K562 (cell line): ENCODE measurements around the gene COBLL1. TPM values are rescaled to one million over a fixed set of nuclear protein-coding genes. Genes with fewer than 3 reads are reported as not detected.

Experiments used
- ATAC-seq: fragments of 200-7000 bp; cut with Tn5 transposase; 3 replicates; pipeline ENCODE4 v1.9.1; 2020; ENCODE audit warnings: moderate library complexity
- BruUV-seq: library from RNA; stranded (reverse); fragments of 400-500 nt; replicated peaks from 2 replicates; lab custom pipeline; 2021; lab: Mats Ljungman, UMichigan
- CTCF ChIA-PET: fragments of 300-600 bp; formaldehyde crosslinking; extraction: SDS; loops from one replicate; lab custom pipeline; 2021; ENCODE audit warnings: low intra/inter-chr PET ratio; lab: Yijun Ruan, JAX
- POLR2A ChIA-PET: fragments of 300-600, 350-650 bp; sonication (Branson Sonifier 250); formaldehyde crosslinking; extraction: SDS; loops from one replicate; lab custom pipeline; 2021; ENCODE audit warnings: antibody characterized with exemption, inconsistent platforms; lab: Yijun Ruan, JAX
- DNase-seq, 4 experiments: peaks; one replicate each; pipeline versions ENCODE4 v3.0.0 to v3.0.0-alpha.2; 2011 to 2018; ENCODE audit warnings: low spot score in 3 of 4, mixed read lengths in 3 of 4; ENCODE audit errors: extremely low read depth in 1 of 4
- FAIRE-seq: peaks from 2 replicates; lab custom pipeline; 2011; peaks lifted over from hg19 to GRCh38; lab: Jason Lieb, UNC
- H2AFZ ChIP-seq: 2 replicates; pipeline ENCODE4 v1.6.0; 2011; ENCODE audit warnings: low read depth, low read length, control low read depth, inconsistent platforms
- H3K27ac ChIP-seq: fragments of 200-600 bp; 3 replicates; pipeline ENCODE4 v1.8.0; 2011; ENCODE audit warnings: low read depth, mild to moderate bottlenecking, control low read depth, inconsistent platforms, low read length, moderate library complexity, mixed read lengths; ENCODE audit errors: extremely low read depth
- H3K27me3 ChIP-seq, 2 experiments: fragments of 300-600 bp in 1 of 2; 2 replicates in 1 of 2; 3 replicates in 1 of 2; pipeline versions ENCODE4 v1.6.0 to v1.8.0; 2011; ENCODE audit warnings: inconsistent platforms in 2 of 2, low read length in 2 of 2, mild to moderate bottlenecking in 1 of 2, mixed read lengths in 1 of 2, moderate library complexity in 1 of 2; ENCODE audit not compliant: control insufficient read depth in 2 of 2, insufficient read depth in 2 of 2
- H3K36me3 ChIP-seq: fragments of 300-600 bp; 3 replicates; pipeline ENCODE4 v1.8.0; 2011; ENCODE audit warnings: mild to moderate bottlenecking, low read length, inconsistent platforms; ENCODE audit not compliant: control insufficient read depth, insufficient read depth
- H3K4me1 ChIP-seq, 2 experiments: fragments of 200-600 bp in 1 of 2; replicated peaks in 1 of 2; 2 replicates in 1 of 2; 3 replicates in 1 of 2; pipeline versions ENCODE4 v1.5.1 to v1.8.0; 2011; ENCODE audit warnings: inconsistent platforms in 2 of 2, low read length in 2 of 2, mild to moderate bottlenecking in 1 of 2, mixed read lengths in 1 of 2, moderate library complexity in 1 of 2; ENCODE audit not compliant: control insufficient read depth in 2 of 2, insufficient read depth in 2 of 2
- H3K4me2 ChIP-seq: 2 replicates; pipeline ENCODE4 v1.6.1; 2011; ENCODE audit warnings: low read length, control low read depth, inconsistent platforms, mixed read lengths; ENCODE audit not compliant: insufficient read depth
- H3K4me3 ChIP-seq: fragments of 200-600 bp; sonication (generic), shearing (Covaris generic); 2 replicates; pipeline ENCODE4 v1.5.1; 2016; ENCODE audit warnings: control low read depth, inconsistent platforms
- H3K79me2 ChIP-seq: fragments of 200-600 bp; 3 replicates; pipeline ENCODE4 v1.8.0; 2011; ENCODE audit warnings: low read length, inconsistent platforms; ENCODE audit not compliant: control insufficient read depth, insufficient read depth
- H3K9ac ChIP-seq, 2 experiments: 2 replicates each; pipeline versions ENCODE4 v1.6.0 to v1.6.1; 2011; ENCODE audit warnings: low read depth in 2 of 2, low read length in 2 of 2, control low read depth in 1 of 2, inconsistent platforms in 1 of 2, mild to moderate bottlenecking in 1 of 2, mixed read lengths in 1 of 2; ENCODE audit not compliant: insufficient read depth in 1 of 2
- H3K9me1 ChIP-seq: one replicate; pipeline ENCODE4 v1.6.0; 2011; ENCODE audit warnings: inconsistent platforms, mild to moderate bottlenecking, low read length, moderate library complexity; ENCODE audit not compliant: control insufficient read depth, insufficient read depth
- H3K9me3 ChIP-seq: replicated peaks from 2 replicates; pipeline ENCODE4 v1.5.1; 2011; ENCODE audit warnings: low read depth, low read length, inconsistent platforms; ENCODE audit not compliant: control insufficient read depth, insufficient read depth
- H4K20me1 ChIP-seq: replicated peaks from 2 replicates; pipeline ENCODE4 v1.6.1; 2011; ENCODE audit warnings: low read length, inconsistent platforms, mixed read lengths; ENCODE audit not compliant: control insufficient read depth, insufficient read depth
- KHSRP ChIP-seq: fragments of 450-650 bp; IDR thresholded peaks from 2 replicates; pipeline ENCODE4 v1.6.1; 2017
- KLF10 ChIP-seq: fragments of 250-450 bp; sonication (Bioruptor Pico); IDR thresholded peaks from 2 replicates; pipeline ENCODE4 v1.6.1; 2021; ENCODE audit warnings: matching md5 sums
- NCOR1 ChIP-seq: fragments of 450-650 bp; IDR thresholded peaks from 2 replicates; pipeline ENCODE4 v1.6.1; 2016; ENCODE audit warnings: mild to moderate bottlenecking, moderate library complexity
- NFYB ChIP-seq: IDR thresholded peaks from 2 replicates; pipeline ENCODE4 v1.6.1; 2011; ENCODE audit warnings: mild to moderate bottlenecking, moderate library complexity; ENCODE audit not compliant: insufficient read length; ENCODE audit errors: extremely low read depth
- POLR2B ChIP-seq: fragments of 450-650 bp; IDR thresholded peaks from 2 replicates; pipeline ENCODE4 v1.6.1; 2018; ENCODE audit warnings: low read depth; ENCODE audit not compliant: partially characterized antibody
- SUPT5H ChIP-seq: fragments of 450-650 bp; IDR thresholded peaks from 2 replicates; pipeline ENCODE4 v1.6.1; 2016
- TARDBP ChIP-seq: fragments of 450-650 bp; IDR thresholded peaks from 2 replicates; pipeline ENCODE4 v1.6.1; 2016
- WGBS: fragments of 100-300 bp; shearing (Covaris generic); methylation state at CpG from one replicate; pipeline ENCODE4 v1.1.6; 2016; ENCODE audit warnings: low coverage, mixed read lengths; ENCODE audit not compliant: insufficient coverage; ENCODE audit errors: missing lambda C conversion rate; 5-methylcytosine and 5-hydroxymethylcytosine counted together
- in situ Hi-C: fragments of 300-500 bp; cut with MboI; formaldehyde crosslinking; loops from 4 replicates; pipeline ENCODE4 v1.15.0; 2018; ENCODE audit warnings: inconsistent platforms, mixed read lengths
- intact Hi-C: fragments of 100-400 bp; cut with micrococcal nuclease; formaldehyde crosslinking; loops from 2 replicates; pipeline ENCODE4 v1.14.2; 2022
- polyA plus RNA-seq, 8 experiments: library from polyadenylated mRNA; depleted of rRNA in 4 of 8; stranded (reverse) in 5 of 8; unstranded in 3 of 8; fragments of >200 nt; fragmentation: Nextera tagmentation in 2 of 8; fragmentation: Illumina TruSeq in 1 of 8; extraction: Ambion mirVana in 2 of 8; extraction: Trizol in 1 of 8; gene quantifications; 2 replicates each; pipeline versions ENCODE4 v1.2.1 to v1.2.3, GENCODE V29; 2011 to 2014; ENCODE audit warnings: inconsistent platforms in 1 of 8, missing spikeins in 1 of 8
- total RNA-seq, 7 experiments: library from RNA; depleted of rRNA in 6 of 7; stranded (reverse); fragments of >200 nt in 6 of 7; fragmentation: Illumina TruSeq in 2 of 7; extraction: Trizol in 2 of 7; gene quantifications; 2 replicates each; pipeline versions ENCODE4 v1.2.1 to v1.2.3, GENCODE V29; 2011 to 2021; ENCODE audit warnings: low replicate concordance in 1 of 7
- TF ChIP-seq, protein P1 (sequence below): fragments of 250-450 bp; sonication (Bioruptor Pico); IDR thresholded peaks from 2 replicates; pipeline ENCODE4 v1.8.0; 2022; ENCODE audit warnings: moderate library complexity, mild to moderate bottlenecking, inconsistent platforms
- TF ChIP-seq, protein P2 (sequence below): fragments of 250-450 bp; sonication (Bioruptor Pico); IDR thresholded peaks from 2 replicates; pipeline ENCODE4 v1.4.0; 2020; ENCODE audit warnings: mild to moderate bottlenecking, moderate library complexity

The COBLL1 gene
- total and polyA plus RNA-seq, 9 of the 15 experiments (the other 6 are each of a cell fraction or from before 2014, with no cell fraction given): 0.07 to 1.6 (median 0.71) TPM

DNA sequence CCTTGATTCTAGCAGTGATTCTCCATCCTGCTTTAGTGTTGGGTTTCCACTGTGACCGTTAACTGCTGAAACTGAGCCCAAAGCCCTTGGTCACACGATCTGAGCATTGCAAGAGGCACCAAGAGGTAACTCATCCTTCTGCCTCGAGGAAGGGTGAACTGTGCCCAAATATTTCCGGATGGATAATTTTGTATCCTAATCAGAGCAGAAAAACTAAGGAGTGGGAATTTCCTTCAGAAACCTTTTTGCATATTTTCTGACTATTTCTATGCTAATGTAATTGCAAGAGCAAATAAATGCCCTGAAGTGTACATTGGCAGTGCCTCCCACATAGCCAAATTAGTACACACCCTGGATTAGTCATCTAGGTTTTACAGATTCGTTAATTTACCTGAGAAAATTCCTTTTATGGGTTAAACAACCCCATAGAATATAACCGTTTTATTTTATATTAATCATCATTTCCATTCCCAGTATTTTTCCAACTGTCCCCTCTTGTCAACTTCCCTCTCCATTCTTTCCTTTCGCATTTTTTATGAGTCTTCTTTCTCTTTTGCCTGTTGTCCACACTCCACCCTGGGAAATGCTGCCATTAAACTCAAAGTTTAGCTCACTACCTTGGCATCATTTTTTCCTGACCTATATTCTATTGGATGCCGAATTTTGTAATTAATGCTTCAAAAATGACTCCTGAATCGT, 31.7 kb upstream of the COBLL1 start:
- Histone ChIP-seq H3K79me2 (no peaks in the 10 kb centered on the region), H3K9me3 (0 out of 2 replicates have a peak, but pooled peaks cover 2% of the 10 kb centered on the region), H3K9ac (no peak overlapping the region), H3K27me3 (no peaks in the 10 kb centered on the region), H3K27ac (no peak overlapping the region), H3K9me1 (no peaks in the 10 kb centered on the region), H3K36me3 (no peaks in the 10 kb centered on the region), H3K4me2 (no peak overlapping the region), H3K4me1 (no peaks in the 10 kb centered on the region), H3K4me3 (no peak overlapping the region), H4K20me1 (no peaks in the 10 kb centered on the region), H2AFZ (no peak overlapping the region)
- DNase-seq (no peak), FAIRE-seq (no peak), ATAC-seq (no peak)
- 2% methylated on average over 9 of the region's 9 CpGs for WGBS
- in situ Hi-C loops (no loop called here), intact Hi-C loops (no loop called here)
- CTCF ChIA-PET: no interaction called here
- POLR2A ChIA-PET: no interaction called here
- no TSS peak for BruUV-seq
- TF ChIP-seq KHSRP: no peak

DNA sequence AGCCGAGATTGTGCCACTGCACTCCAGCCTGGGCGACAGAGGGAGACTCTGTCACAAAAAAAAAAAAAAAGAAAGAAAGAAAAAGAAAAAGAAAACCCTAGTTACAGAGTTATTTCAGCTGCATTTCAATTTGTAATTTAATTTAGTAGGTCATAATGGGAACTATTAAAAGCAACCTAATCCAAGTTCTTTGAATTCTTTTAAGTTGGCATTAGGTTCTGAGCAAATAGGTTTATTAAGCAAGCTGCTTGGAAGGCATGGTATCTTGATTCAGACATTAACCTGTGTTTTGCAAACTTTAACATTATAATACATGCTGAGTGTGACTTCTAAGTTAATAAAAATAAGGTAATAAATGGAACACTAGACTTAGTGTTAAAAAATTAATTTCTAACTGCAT, 29.8 kb upstream of the COBLL1 start:
- FAIRE-seq (no peak), ATAC-seq (no peak), DNase-seq (no peak)
- 0 out of 2 replicates have a peak, but pooled peaks cover 2% of the 10 kb centered on the region for H3K9me3 ChIP-seq
- BruUV-seq: no TSS peak
- CTCF ChIA-PET: no interaction called here
- intact Hi-C loops (no loop called here), in situ Hi-C loops (no loop called here)
- no peak overlapping the region for H3K4me3 ChIP-seq
- no peaks in the 10 kb centered on the region for H4K20me1 ChIP-seq
- H3K79me2 ChIP-seq: no peaks in the 10 kb centered on the region
- no peaks in the 10 kb centered on the region for H3K36me3 ChIP-seq
- no peak overlapping the region for H2AFZ ChIP-seq
- no peak overlapping the region for H3K4me2 ChIP-seq
- TF ChIP-seq NCOR1 (no peak), KLF10 (no peak), TARDBP (no peak), SUPT5H (no peak), NFYB (no peak), POLR2B (no peak)
- TF ChIP-seq, protein P1, sequence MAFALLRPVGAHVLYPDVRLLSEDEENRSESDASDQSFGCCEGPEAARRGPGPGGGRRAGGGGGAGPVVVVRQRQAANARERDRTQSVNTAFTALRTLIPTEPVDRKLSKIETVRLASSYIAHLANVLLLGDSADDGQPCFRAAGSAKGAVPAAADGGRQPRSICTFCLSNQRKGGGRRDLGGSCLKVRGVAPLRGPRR: no peak
- TF ChIP-seq, protein P2, sequence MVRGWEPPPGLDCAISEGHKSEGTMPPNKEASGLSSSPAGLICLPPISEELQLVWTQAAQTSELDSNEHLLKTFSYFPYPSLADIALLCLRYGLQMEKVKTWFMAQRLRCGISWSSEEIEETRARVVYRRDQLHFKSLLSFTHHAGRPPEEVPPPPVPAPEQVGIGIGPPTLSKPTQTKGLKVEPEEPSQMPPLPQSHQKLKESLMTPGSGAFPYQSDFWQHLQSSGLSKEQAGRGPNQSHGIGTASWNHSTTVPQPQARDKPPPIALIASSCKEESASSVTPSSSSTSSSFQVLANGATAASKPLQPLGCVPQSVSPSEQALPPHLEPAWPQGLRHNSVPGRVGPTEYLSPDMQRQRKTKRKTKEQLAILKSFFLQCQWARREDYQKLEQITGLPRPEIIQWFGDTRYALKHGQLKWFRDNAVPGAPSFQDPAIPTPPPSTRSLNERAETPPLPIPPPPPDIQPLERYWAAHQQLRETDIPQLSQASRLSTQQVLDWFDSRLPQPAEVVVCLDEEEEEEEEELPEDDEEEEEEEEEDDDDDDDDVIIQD: no peak
- H3K27ac ChIP-seq: no peak overlapping the region
- POLR2A ChIA-PET: no interaction called here
- no peaks in the 10 kb centered on the region for H3K27me3 ChIP-seq
- WGBS: 6% methylated on average over 2 of the region's 2 CpGs
- no peaks in the 10 kb centered on the region for H3K4me1 ChIP-seq
- H3K9ac ChIP-seq: no peak overlapping the region
- H3K9me1 ChIP-seq: no peaks in the 10 kb centered on the region
